ENCODE results near the gene GALT. TPM values are rescaled to one million over a fixed set of nuclear protein-coding genes. Genes with fewer than 3 reads are reported as not detected.

GALT gene
- total RNA-seq, 4 donors from 2014 or later = 10.3 to 28.4 (median 14.1) TPM

- Histone ChIP-seq H3K36me3 (no peaks in the 10 kb centered on the region), H3K27ac (peak overlapping the region in 1 of 4 donors; percentile 3), H3K4me1 (no peaks in the 10 kb centered on the region), H3K4me3 (no peak overlapping the region), H3K27me3 (no peaks in the 10 kb centered on the region), H3K9me3 (no peaks in the 10 kb centered on the region)
- TF ChIP-seq CTCF (IDR thresholded peaks at IDR 0.05) = peak; percentile 14 to 60 (median 48)
- TF ChIP-seq POLR2A (IDR thresholded peaks at IDR 0.05) = no peak
- 11 to 100% methylated on average over 2 to 3 of the region's 10 CpGs for WGBS, 2 donors
- DNase-seq = no peak
- intact Hi-C loops (cut with DNase I) = no loop called here
Observed at GRCh38 chr9:34675048-34675714, 28.7 kb downstream of the GALT start.

- WGBS, 2 donors = 91 to 98% methylated on average over 2 of the region's 2 CpGs
- TF ChIP-seq POLR2A (IDR thresholded peaks at IDR 0.05) = no peak
- TF ChIP-seq CTCF (IDR thresholded peaks at IDR 0.05) = no peak
- no peaks in the 10 kb centered on the region for H3K9me3 ChIP-seq
- H3K27ac ChIP-seq = peak overlapping the region in 1 of 4 donors; percentile 3
- H3K4me3 ChIP-seq = no peak overlapping the region
- intact Hi-C loops (cut with DNase I) = no loop called here
- H3K4me1 ChIP-seq = no peaks in the 10 kb centered on the region
- H3K27me3 ChIP-seq = no peaks in the 10 kb centered on the region
- no peaks in the 10 kb centered on the region for H3K36me3 ChIP-seq
- no peak for DNase-seq
Observed at GRCh38 chr9:34675869-34676268, 29.4 kb downstream of the GALT start.

- Histone ChIP-seq H3K27ac (no peak overlapping the region), H3K4me1 (peaks cover 0 to 43% (median 0%) of the 10 kb centered on the region in 3 donors), H3K9me3 (no peaks in the 10 kb centered on the region), H3K27me3 (no peaks in the 10 kb centered on the region), H3K4me3 (no peak overlapping the region), H3K36me3 (no peaks in the 10 kb centered on the region)
- intact Hi-C loops (cut with DNase I) = no loop called here
- TF ChIP-seq CTCF (IDR thresholded peaks at IDR 0.05) (no peak), POLR2A (IDR thresholded peaks at IDR 0.05) (no peak)
- DNase-seq = no peak
- WGBS, 2 donors = 48 to 88% methylated on average over 3 to 4 of the region's 4 CpGs
Observed at GRCh38 chr9:34684145-34684544, 37.7 kb downstream of the GALT start.

- peaks cover 0 to 45% (median 0%) of the 10 kb centered on the region in 3 donors for H3K4me1 ChIP-seq
- H3K36me3 ChIP-seq = no peaks in the 10 kb centered on the region
- 90 to 91% methylated on average over 4 of the region's 4 CpGs for WGBS, 2 donors
- H3K27ac ChIP-seq = peak overlapping the region in 1 of 4 donors; percentile 55
- intact Hi-C loops (cut with DNase I) = no loop called here
- no peaks in the 10 kb centered on the region for H3K27me3 ChIP-seq
- H3K4me3 ChIP-seq = no peak overlapping the region
- TF ChIP-seq POLR2A (IDR thresholded peaks at IDR 0.05) (no peak), CTCF (IDR thresholded peaks at IDR 0.05) (no peak)
- DNase-seq = no peak
- no peaks in the 10 kb centered on the region for H3K9me3 ChIP-seq
Observed at GRCh38 chr9:34684816-34685215, 38.3 kb downstream of the GALT start.

- DNase-seq = no peak
- Histone ChIP-seq H3K4me3 (no peak overlapping the region), H3K4me1 (peaks cover 0 to 50% (median under 1%) of the 10 kb centered on the region in 3 donors), H3K27ac (peak overlapping the region in 2 of 4 donors; percentile 29 to 55), H3K27me3 (no peaks in the 10 kb centered on the region), H3K9me3 (no peaks in the 10 kb centered on the region), H3K36me3 (no peaks in the 10 kb centered on the region)
- 71 to 100% methylated on average over 1 to 4 of the region's 4 CpGs for WGBS, 2 donors
- no peak for TF ChIP-seq POLR2A (IDR thresholded peaks at IDR 0.05)
- TF ChIP-seq CTCF (IDR thresholded peaks at IDR 0.05) = no peak
- intact Hi-C loops (cut with DNase I) = no loop called here
Observed at GRCh38 chr9:34685591-34685990, 39.1 kb downstream of the GALT start.
